Measurements from ENCODE around the gene STXBP3.
A peak's percentile ranks its signal among the peaks of the same experiment; 100 is the strongest.

The STXBP3 gene

DNA sequence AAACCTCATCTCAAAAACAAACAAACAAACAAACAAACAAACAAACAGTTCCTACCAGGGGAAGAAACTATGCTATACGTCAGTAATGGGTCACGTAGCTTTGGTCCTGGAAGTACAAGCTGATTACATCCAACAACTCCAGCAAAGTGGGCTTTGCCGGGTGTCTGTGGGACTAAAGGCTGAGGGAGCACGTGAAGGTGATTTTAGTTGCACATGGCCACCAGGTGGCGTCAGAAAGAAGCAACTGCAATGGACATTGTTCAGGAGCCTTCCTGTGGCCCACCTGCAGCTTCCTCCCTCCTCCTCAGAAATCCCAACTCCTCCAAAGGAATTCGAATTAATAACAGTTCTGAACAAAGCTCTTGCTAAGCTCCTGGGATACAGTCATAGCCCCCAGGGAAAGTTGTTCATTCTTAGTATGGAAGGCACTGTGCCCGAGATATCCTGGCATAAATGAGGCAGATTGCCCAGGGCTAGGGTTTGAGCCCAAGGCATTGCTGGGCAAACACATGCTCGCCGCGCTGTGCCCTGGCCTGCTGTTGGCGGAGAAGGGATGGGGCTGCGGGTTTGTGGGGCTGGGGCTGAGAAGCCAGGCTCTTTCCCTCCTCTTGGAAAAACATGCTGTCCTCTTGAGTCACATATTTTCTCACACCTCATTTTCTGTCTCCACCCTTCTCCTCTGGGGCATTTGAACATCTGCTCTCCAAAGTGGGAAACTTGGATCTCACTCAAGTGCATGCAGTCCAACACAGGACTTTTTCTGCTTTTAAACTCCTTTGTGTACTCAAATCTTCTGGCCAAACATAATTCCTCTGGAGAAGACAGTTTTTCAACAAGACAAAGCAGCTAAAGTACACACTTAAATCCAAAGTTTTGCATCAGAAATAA is 81.8 kb downstream of the STXBP3 start:
- TF ChIP-seq CTCF (IDR thresholded peaks at IDR 0.05; ENCODE audit: low read depth, low read length) (peak; percentile 72), EZH2phosphoT487 (IDR thresholded peaks at IDR 0.05; ENCODE audit: low read depth) (no peak)
- Histone ChIP-seq H3K9ac (ENCODE audit: low read length) (peak overlapping the region; percentile 16; the same call in 1 of the 2 replicates), H3K27me3 (ENCODE audit: low read depth, low read length) (no peaks in the 10 kb centered on the region), H3K79me2 (ENCODE audit: low read length) (no peaks in the 10 kb centered on the region), H2AFZ (ENCODE audit: low read depth, low read length) (peak overlapping the region; percentile 24; the same call in 1 of the 2 replicates), H3K4me2 (ENCODE audit: low read length) (peak overlapping the region; percentile 46), H3K27ac (ENCODE audit: low read length) (no peak overlapping the region), H3K36me3 (replicated peaks; ENCODE audit: low read depth, low read length) (no peaks in the 10 kb centered on the region), H3K4me3 (ENCODE audit: low read length) (peak overlapping the region; percentile 23), H3K4me1 (ENCODE audit: low read length) (peaks cover 3% of the 10 kb centered on the region; the same call in 1 of the 2 replicates), H4K20me1 (ENCODE audit: insufficient read depth, low read length) (no peaks in the 10 kb centered on the region), H3K9me3 (ENCODE audit: insufficient read depth, low read length) (no peaks in the 10 kb centered on the region)

DNA sequence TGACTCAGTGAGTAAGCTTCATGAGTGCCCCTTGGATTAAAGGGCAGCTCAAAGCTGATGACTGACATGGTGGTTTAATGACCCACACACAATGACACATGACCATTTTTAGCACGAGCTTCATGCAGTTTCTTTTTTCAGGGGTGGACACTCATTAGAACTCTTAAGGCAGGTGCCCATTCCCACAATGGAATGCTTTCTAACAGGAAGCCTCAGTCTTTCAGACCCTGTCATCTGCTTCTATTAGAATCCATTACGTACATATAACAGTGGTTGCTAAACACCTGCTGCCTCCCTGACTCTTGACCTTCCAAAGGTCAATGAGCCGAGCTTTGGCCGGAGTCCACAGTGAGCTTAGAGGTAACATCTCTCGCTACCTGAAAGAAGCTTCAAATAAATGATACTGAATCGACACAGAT is 83.0 kb downstream of the STXBP3 start:
- TF ChIP-seq CTCF (IDR thresholded peaks at IDR 0.05; ENCODE audit: low read depth, low read length) (no peak), EZH2phosphoT487 (IDR thresholded peaks at IDR 0.05; ENCODE audit: low read depth) (no peak)
- no peaks in the 10 kb centered on the region for H4K20me1 ChIP-seq (ENCODE audit: insufficient read depth, low read length)
- no peaks in the 10 kb centered on the region for H3K79me2 ChIP-seq (ENCODE audit: low read length)
- H3K4me3 ChIP-seq (ENCODE audit: low read length) = no peak overlapping the region
- no peak overlapping the region for H3K9ac ChIP-seq (ENCODE audit: low read length)
- H3K4me2 ChIP-seq (ENCODE audit: low read length) = no peak overlapping the region
- no peaks in the 10 kb centered on the region for H3K9me3 ChIP-seq (ENCODE audit: insufficient read depth, low read length)
- no peaks in the 10 kb centered on the region for H3K36me3 ChIP-seq (replicated peaks; ENCODE audit: low read depth, low read length)
- H2AFZ ChIP-seq (ENCODE audit: low read depth, low read length) = no peak overlapping the region
- H3K27ac ChIP-seq (ENCODE audit: low read length) = no peak overlapping the region
- H3K27me3 ChIP-seq (ENCODE audit: low read depth, low read length) = no peaks in the 10 kb centered on the region
- peaks cover 3% of the 10 kb centered on the region; the same call in 1 of the 2 replicates for H3K4me1 ChIP-seq (ENCODE audit: low read length)

- Histone ChIP-seq H3K4me1 (ENCODE audit: low read length) (peaks cover 3% of the 10 kb centered on the region; the same call in 1 of the 2 replicates), H3K4me2 (ENCODE audit: low read length) (no peak overlapping the region), H3K9me3 (ENCODE audit: insufficient read depth, low read length) (no peaks in the 10 kb centered on the region), H3K27ac (ENCODE audit: low read length) (no peak overlapping the region), H3K27me3 (ENCODE audit: low read depth, low read length) (no peaks in the 10 kb centered on the region), H3K36me3 (replicated peaks; ENCODE audit: low read depth, low read length) (no peaks in the 10 kb centered on the region), H3K4me3 (ENCODE audit: low read length) (no peak overlapping the region), H2AFZ (ENCODE audit: low read depth, low read length) (no peak overlapping the region), H3K9ac (ENCODE audit: low read length) (no peak overlapping the region), H4K20me1 (ENCODE audit: insufficient read depth, low read length) (no peaks in the 10 kb centered on the region), H3K79me2 (ENCODE audit: low read length) (no peaks in the 10 kb centered on the region)
- no peak for TF ChIP-seq EZH2phosphoT487 (IDR thresholded peaks at IDR 0.05; ENCODE audit: low read depth)
- TF ChIP-seq CTCF (IDR thresholded peaks at IDR 0.05; ENCODE audit: low read depth, low read length) = no peak
Observed at GRCh38 chr1:108830119-108831008, 83.9 kb downstream of the STXBP3 start.

- Histone ChIP-seq H3K79me2 (ENCODE audit: low read length) (no peaks in the 10 kb centered on the region), H3K9ac (ENCODE audit: low read length) (no peak overlapping the region), H3K27ac (ENCODE audit: low read length) (no peak overlapping the region), H3K9me3 (ENCODE audit: insufficient read depth, low read length) (no peaks in the 10 kb centered on the region), H3K4me3 (ENCODE audit: low read length) (no peak overlapping the region), H3K4me2 (ENCODE audit: low read length) (no peak overlapping the region), H3K27me3 (ENCODE audit: low read depth, low read length) (no peaks in the 10 kb centered on the region), H4K20me1 (ENCODE audit: insufficient read depth, low read length) (no peaks in the 10 kb centered on the region), H2AFZ (ENCODE audit: low read depth, low read length) (no peak overlapping the region), H3K36me3 (replicated peaks; ENCODE audit: low read depth, low read length) (no peaks in the 10 kb centered on the region), H3K4me1 (ENCODE audit: low read length) (peaks cover 3% of the 10 kb centered on the region; the same call in 1 of the 2 replicates)
- TF ChIP-seq CTCF (IDR thresholded peaks at IDR 0.05; ENCODE audit: low read depth, low read length) = no peak
- no peak for TF ChIP-seq EZH2phosphoT487 (IDR thresholded peaks at IDR 0.05; ENCODE audit: low read depth)
Observed at GRCh38 chr1:108831225-108831624, 84.8 kb downstream of the STXBP3 start.

All from OCI-LY3 (cell line).